Ascending aorta (tissue), 2 donors: ENCODE data around the gene SPRYD4. TPM values are rescaled to one million over a fixed set of nuclear protein-coding genes. Genes with fewer than 3 reads are reported as not detected.

Experiments
- DNase-seq, 2 donors: peaks; one replicate each; pipeline ENCODE4 v3.0.0-alpha.2; 2019; ENCODE audit warnings: low spot score in 2 of 2
- H3K27ac ChIP-seq, 2 donors: fragments of 200-600 bp; sonication (generic); one replicate each; pipeline ENCODE4 v1.5.1; 2016 to 2017; ENCODE audit warnings: mild to moderate bottlenecking in 1 of 2
- H3K27me3 ChIP-seq: fragments of 200-600 bp; sonication (generic); one replicate; pipeline ENCODE4 v1.5.1; 2017
- H3K36me3 ChIP-seq, 2 donors: fragments of 200-600 bp; sonication (generic); one replicate each; pipeline ENCODE4 v1.5.1; 2016
- H3K4me1 ChIP-seq, 2 donors: fragments of 200-600 bp; sonication (generic); one replicate each; pipeline ENCODE4 v1.5.1; 2016 to 2017; ENCODE audit warnings: mild to moderate bottlenecking in 1 of 2
- H3K4me3 ChIP-seq, 2 donors: fragments of 200-600 bp; sonication (generic); one replicate each; pipeline ENCODE4 v1.5.1; 2016 to 2017; ENCODE audit warnings: mild to moderate bottlenecking in 1 of 2
- H3K9me3 ChIP-seq, 2 donors: fragments of 200-600 bp; sonication (generic); one replicate each; pipeline ENCODE4 v1.5.1; 2016
- CTCF ChIP-seq, 3 experiments: fragments of 200-600 bp in 2 of 3; fragments of 450-650 bp in 1 of 3; sonication (generic) in 2 of 3; IDR thresholded peaks; one replicate each; pipeline ENCODE4 v1.5.1; 2016 to 2019; ENCODE audit warnings: antibody characterized with exemption in 3 of 3, mild to moderate bottlenecking in 1 of 3, moderate library complexity in 1 of 3
- intact Hi-C: fragments of 100-400 bp; cut with DNase I; formaldehyde crosslinking; loops from one replicate; pipeline ENCODE4 v1.15.1; 2023
- total RNA-seq: library from RNA; depleted of rRNA; stranded (reverse); fragments of >200 nt; gene quantifications from one replicate; pipeline ENCODE4 v1.1.0, GENCODE V29; 2016

Gene SPRYD4
- total RNA-seq, 1 donor from 2014 or later: 0.43 TPM

- DNase-seq: no peak
- H3K9me3 ChIP-seq: no peaks in the 10 kb centered on the region
- H3K27ac ChIP-seq: no peak overlapping the region
- TF ChIP-seq CTCF (IDR thresholded peaks at IDR 0.05): no peak
- H3K4me1 ChIP-seq: no peaks in the 10 kb centered on the region
- no peak overlapping the region for H3K4me3 ChIP-seq
- no peaks in the 10 kb centered on the region for H3K36me3 ChIP-seq
- no peaks in the 10 kb centered on the region for H3K27me3 ChIP-seq
- intact Hi-C loops: no loop called here
Observed at GRCh38 chr12:56450241-56450640, 18.1 kb upstream of the SPRYD4 start.

GRCh38 chr12:56451147-56451546 lies 17.2 kb upstream of the SPRYD4 start:
- TF ChIP-seq CTCF (IDR thresholded peaks at IDR 0.05): no peak
- Histone ChIP-seq H3K4me1 (no peaks in the 10 kb centered on the region), H3K9me3 (no peaks in the 10 kb centered on the region), H3K27me3 (no peaks in the 10 kb centered on the region), H3K27ac (no peak overlapping the region), H3K4me3 (no peak overlapping the region), H3K36me3 (no peaks in the 10 kb centered on the region)
- DNase-seq: no peak
- intact Hi-C loops: no loop called here

- H3K36me3 ChIP-seq: no peaks in the 10 kb centered on the region
- no peak for DNase-seq
- TF ChIP-seq CTCF (IDR thresholded peaks at IDR 0.05): no peak
- H3K4me1 ChIP-seq: no peaks in the 10 kb centered on the region
- H3K27me3 ChIP-seq: no peaks in the 10 kb centered on the region
- H3K4me3 ChIP-seq: no peak within 1 kb of the TSS
- H3K27ac ChIP-seq: no peak within 1 kb of the TSS
- H3K9me3 ChIP-seq: no peaks in the 10 kb centered on the region
- intact Hi-C loops: no loop called here
Observed at GRCh38 chr12:56454557-56454956, 13.8 kb upstream of the SPRYD4 start, which contains the start of gene MIP. Gene MIP (minus strand): TSS chr12:56454657. CDS start chr12:56454613, 44 bp downstream.

GRCh38 chr12:56457817-56458216 lies 10.6 kb upstream of the SPRYD4 start:
- no peaks in the 10 kb centered on the region for H3K9me3 ChIP-seq
- H3K4me3 ChIP-seq: no peak overlapping the region
- H3K27ac ChIP-seq: no peak overlapping the region
- no peaks in the 10 kb centered on the region for H3K27me3 ChIP-seq
- TF ChIP-seq CTCF (IDR thresholded peaks at IDR 0.05): no peak
- DNase-seq: no peak
- intact Hi-C loops: no loop called here
- H3K4me1 ChIP-seq: no peaks in the 10 kb centered on the region
- H3K36me3 ChIP-seq: no peaks in the 10 kb centered on the region

- Histone ChIP-seq H3K9me3 (no peaks in the 10 kb centered on the region), H3K27ac (no peak overlapping the region), H3K36me3 (no peaks in the 10 kb centered on the region), H3K27me3 (no peaks in the 10 kb centered on the region), H3K4me3 (no peak overlapping the region), H3K4me1 (peaks cover 0 to 3% of the 10 kb centered on the region in 2 donors)
- DNase-seq: no peak
- intact Hi-C loops: loop anchor here (10.0 kb wide), 1 partner anchor 267 kb away; no protein-coding TSS in a partner anchor
- no peak for TF ChIP-seq CTCF (IDR thresholded peaks at IDR 0.05)
Observed at GRCh38 chr12:56461235-56462159, 6.9 kb upstream of the SPRYD4 start.
